Measurements from ENCODE around the gene ACTG1.
"Not testable (repeated sequence)": the region's sequence is repeated elsewhere in the genome, so short reads cannot be mapped to it uniquely, and the experiment has no call there.

The ACTG1 gene

GRCh38 chr17:81531998-81532404, 19.4 kb upstream of the ACTG1 start:
- not testable (repeated sequence) for DNase-seq

- not testable (repeated sequence) for DNase-seq
Measured at GRCh38 chr17:81531013-81531412, 18.4 kb upstream of the ACTG1 start.

GRCh38 chr17:81529437-81529803, 16.8 kb upstream of the ACTG1 start:
- DNase-seq, result no peak

- DNase-seq, result no peak
Measured at GRCh38 chr17:81528651-81529436, 16.2 kb upstream of the ACTG1 start.

GRCh38 chr17:81528384-81528650, 15.7 kb upstream of the ACTG1 start:
- DNase-seq, result no peak

- DNase-seq, result no peak
Measured at GRCh38 chr17:81527591-81528383, 15.2 kb upstream of the ACTG1 start, which contains the start of gene FSCN2. FSCN2 (plus strand) TSS chr17:81528377; CDS start chr17:81528532, 155 bp downstream.

- no peak for DNase-seq
Measured at GRCh38 chr17:81526662-81527571, 14.3 kb upstream of the ACTG1 start.

- no peak for DNase-seq
Measured at GRCh38 chr17:81524865-81525159, 12.2 kb upstream of the ACTG1 start.

- no peak for DNase-seq
Measured at GRCh38 chr17:81524039-81524864, 11.7 kb upstream of the ACTG1 start.

GRCh38 chr17:81523402-81524038, 10.9 kb upstream of the ACTG1 start:
- no peak for DNase-seq

- no peak for DNase-seq
Measured at GRCh38 chr17:81522491-81523401, 10.1 kb upstream of the ACTG1 start.

- DNase-seq, result no peak
Measured at GRCh38 chr17:81520021-81520901, 7.7 kb upstream of the ACTG1 start.

GRCh38 chr17:81519284-81520020, 6.9 kb upstream of the ACTG1 start:
- DNase-seq, result no peak

- DNase-seq, result no peak
Measured at GRCh38 chr17:81518785-81519283, 6.2 kb upstream of the ACTG1 start.

GRCh38 chr17:81518113-81518784, 5.7 kb upstream of the ACTG1 start:
- no peak for DNase-seq

GRCh38 chr17:81517339-81518112, 4.9 kb upstream of the ACTG1 start:
- no peak for DNase-seq

GRCh38 chr17:81517009-81517338, 4.4 kb upstream of the ACTG1 start:
- DNase-seq, result no peak

- DNase-seq, result no peak
Measured at GRCh38 chr17:81516439-81516838, 3.8 kb upstream of the ACTG1 start.

All from hematopoietic multipotent progenitor cell treated with erythropoietin and hydrocortisone succinate and interleukin-3 and kit ligand, for 8 days (in vitro differentiated cells).